Mesothelial cell of epicardium (in vitro differentiated cells): Measurements from ENCODE around the gene SNCAIP. TPM values are rescaled to one million over a fixed set of nuclear protein-coding genes. Genes with fewer than 3 reads are reported as not detected.

Experiments
- DNase-seq, 2 experiments: peaks; one replicate each; pipeline ENCODE4 v3.0.0; 2021; ENCODE audit warnings: low spot score in 2 of 2; ENCODE audit not compliant: unreplicated experiment in 2 of 2
- H3K27ac Mint-ChIP-seq: 2 replicates; pipeline ENCODE4 v1.8.0; 2021; ENCODE audit warnings: mixed read lengths
- H3K27me3 Mint-ChIP-seq: 2 replicates; pipeline ENCODE4 v1.8.0; 2021; ENCODE audit warnings: low read depth, mixed read lengths
- H3K36me3 Mint-ChIP-seq: 2 replicates; pipeline ENCODE4 v1.8.0; 2021; ENCODE audit warnings: mixed read lengths
- H3K4me1 Mint-ChIP-seq: 2 replicates; pipeline ENCODE4 v1.8.0; 2021; ENCODE audit warnings: mixed read lengths
- H3K4me3 Mint-ChIP-seq: 2 replicates; pipeline ENCODE4 v1.8.0; 2021; ENCODE audit warnings: mild to moderate bottlenecking, moderate library complexity, mixed read lengths
- H3K9me3 Mint-ChIP-seq: 2 replicates; pipeline ENCODE4 v1.8.0; 2021; ENCODE audit warnings: mixed read lengths
- CTCF ChIP-seq: fragments of 200-600 bp; sonication (generic); IDR thresholded peaks from one replicate; pipeline ENCODE4 v1.5.0; 2021; ENCODE audit warnings: antibody characterized with exemption; ENCODE audit not compliant: unreplicated experiment
- total RNA-seq: library from RNA; stranded (reverse); gene quantifications from 3 replicates; pipeline ENCODE4 v1.2.1, GENCODE V29; 2021

The SNCAIP gene
- total RNA-seq, 1 donor from 2014 or later: 102 TPM

- no peaks in the 10 kb centered on the region for H3K27me3 Mint-ChIP-seq
- no peaks in the 10 kb centered on the region for H3K9me3 Mint-ChIP-seq
- peak overlapping the region; percentile 85 for H3K27ac Mint-ChIP-seq
- peaks cover 3% of the 10 kb centered on the region for H3K36me3 Mint-ChIP-seq
- peaks cover 71% of the 10 kb centered on the region for H3K4me1 Mint-ChIP-seq
- DNase-seq: no peak
- TF ChIP-seq CTCF: no peak
- peak overlapping the region; percentile 26 for H3K4me3 Mint-ChIP-seq
Measured at GRCh38 chr5:122368510-122369251, 56.6 kb downstream of the SNCAIP start.

GRCh38 chr5:122369253-122369815 is 57.3 kb downstream of the SNCAIP start:
- Mint-ChIP-seq H3K27me3 (no peaks in the 10 kb centered on the region), H3K4me3 (peak overlapping the region; percentile 26), H3K27ac (peak overlapping the region; percentile 85), H3K36me3 (peaks cover 3% of the 10 kb centered on the region), H3K9me3 (no peaks in the 10 kb centered on the region), H3K4me1 (peaks cover 78% of the 10 kb centered on the region)
- TF ChIP-seq CTCF: no peak
- DNase-seq: no peak

GRCh38 chr5:122371511-122372151 is 59.6 kb downstream of the SNCAIP start:
- H3K27ac Mint-ChIP-seq: peak overlapping the region; percentile 65
- TF ChIP-seq CTCF: no peak
- H3K27me3 Mint-ChIP-seq: no peaks in the 10 kb centered on the region
- H3K9me3 Mint-ChIP-seq: no peaks in the 10 kb centered on the region
- no peak overlapping the region for H3K4me3 Mint-ChIP-seq
- DNase-seq: no peak
- H3K4me1 Mint-ChIP-seq: peaks cover 73% of the 10 kb centered on the region
- H3K36me3 Mint-ChIP-seq: no peaks in the 10 kb centered on the region

- Mint-ChIP-seq H3K27ac (peak overlapping the region; percentile 16), H3K4me1 (peaks cover 59% of the 10 kb centered on the region), H3K27me3 (no peaks in the 10 kb centered on the region), H3K9me3 (peaks cover 3% of the 10 kb centered on the region), H3K4me3 (no peak overlapping the region), H3K36me3 (peaks cover 6% of the 10 kb centered on the region)
- TF ChIP-seq CTCF: no peak
- no peak for DNase-seq
Measured at GRCh38 chr5:122374110-122374509, 62.1 kb downstream of the SNCAIP start.

GRCh38 chr5:122375801-122376200 is 63.8 kb downstream of the SNCAIP start:
- Mint-ChIP-seq H3K9me3 (peaks cover 3% of the 10 kb centered on the region), H3K36me3 (peaks cover 12% of the 10 kb centered on the region), H3K4me3 (no peak overlapping the region), H3K27ac (no peak overlapping the region), H3K4me1 (peaks cover 44% of the 10 kb centered on the region), H3K27me3 (no peaks in the 10 kb centered on the region)
- no peak for DNase-seq
- no peak for TF ChIP-seq CTCF
